GM20000 (cell line): Measurements from ENCODE around the gene PRICKLE1.

Experiments used
- DNase-seq: peaks from one replicate; pipeline ENCODE4 v3.0.0; 2012; ENCODE audit warnings: low spot score
- CTCF ChIP-seq: IDR thresholded peaks from 2 replicates; pipeline ENCODE4 v1.5.1; 2012; ENCODE audit warnings: mild to moderate bottlenecking, control low read depth; ENCODE audit errors: extremely low read depth, missing control alignments

PRICKLE1 gene

GRCh38 chr12:42459336-42459847 is 130.2 kb downstream of the PRICKLE1 start:
- DNase-seq = no peak
- TF ChIP-seq CTCF = no peak

- TF ChIP-seq CTCF = no peak
- no peak for DNase-seq
Measured at GRCh38 chr12:42458575-42458974, 131.0 kb downstream of the PRICKLE1 start.

GRCh38 chr12:42450248-42450647 is 139.3 kb downstream of the PRICKLE1 start:
- no peak for TF ChIP-seq CTCF
- DNase-seq = no peak

GRCh38 chr12:42448841-42449240 is 140.7 kb downstream of the PRICKLE1 start:
- TF ChIP-seq CTCF = no peak
- no peak for DNase-seq

- TF ChIP-seq CTCF = no peak
- DNase-seq = no peak
Measured at GRCh38 chr12:42447371-42447786, 142.2 kb downstream of the PRICKLE1 start.

- DNase-seq = no peak
- TF ChIP-seq CTCF = no peak
Measured at GRCh38 chr12:42446761-42447160, 142.8 kb downstream of the PRICKLE1 start.

GRCh38 chr12:42445891-42446290 is 143.7 kb downstream of the PRICKLE1 start:
- no peak for TF ChIP-seq CTCF
- no peak for DNase-seq
